Lower lobe of right lung (tissue), 2 donors: ENCODE measurements around the gene RGS7. TPM values are rescaled to one million over a fixed set of nuclear protein-coding genes. Genes with fewer than 3 reads are reported as not detected.
"Not testable (repeated sequence)": the region's sequence is repeated elsewhere in the genome, so short reads cannot be mapped to it uniquely, and the experiment has no call there.

Experiments
- ATAC-seq, 2 donors: fragments of 200-7000 bp; cut with Tn5 transposase; one replicate each; pipeline ENCODE4 v1.9.1; 2020 to 2022; ENCODE audit warnings: mild to moderate bottlenecking in 2 of 2, moderate library complexity in 2 of 2
- DNase-seq: peaks from one replicate; pipeline ENCODE4 v3.0.0-alpha.2; 2020
- H3K27ac ChIP-seq: fragments of 200-600 bp; one replicate; pipeline ENCODE4 v1.8.0; 2022
- H3K27me3 ChIP-seq: fragments of 200-600 bp; one replicate; pipeline ENCODE4 v1.8.0; 2022; ENCODE audit warnings: low read depth
- H3K36me3 ChIP-seq: fragments of 200-600 bp; one replicate; pipeline ENCODE4 v1.8.0; 2022; ENCODE audit warnings: mild to moderate bottlenecking
- H3K4me1 ChIP-seq: fragments of 200-600 bp; one replicate; pipeline ENCODE4 v1.8.0; 2022
- H3K4me3 ChIP-seq: fragments of 200-600 bp; one replicate; pipeline ENCODE4 v1.8.0; 2022; ENCODE audit warnings: mild to moderate bottlenecking
- H3K9me3 ChIP-seq: fragments of 200-600 bp; one replicate; pipeline ENCODE4 v1.8.0; 2022
- CTCF ChIP-seq: fragments of 200-600 bp; IDR thresholded peaks from one replicate; pipeline ENCODE4 v1.8.0; 2022; ENCODE audit warnings: antibody characterized with exemption, mild to moderate bottlenecking
- intact Hi-C: fragments of 100-400 bp; cut with DNase I; formaldehyde crosslinking; loops from one replicate; pipeline ENCODE4 v1.11.0; 2022
- total RNA-seq: library from RNA; stranded (reverse); fragmentation: NEBNext Ultra II Directional; extraction: Animal tissue kit (Norgen Biotek cat#: 25700); gene quantifications from one replicate; pipeline ENCODE4 v1.2.1, GENCODE V29; 2021
- donor health status: DM: no; HTN: yes; CAD: no; lungs with severe emphysema.

Gene RGS7
- total RNA-seq, 1 donor from 2014 or later = 0.21 TPM

GRCh38 chr1:241229711-241230110 lies 127.3 kb downstream of the RGS7 start:
- Histone ChIP-seq H3K27me3 (no peaks in the 10 kb centered on the region), H3K27ac (no peak overlapping the region), H3K9me3 (no peaks in the 10 kb centered on the region), H3K4me3 (no peak overlapping the region), H3K4me1 (no peaks in the 10 kb centered on the region), H3K36me3 (no peaks in the 10 kb centered on the region)
- intact Hi-C loops = no loop called here
- ATAC-seq (no peak), DNase-seq (no peak)
- no peak for TF ChIP-seq CTCF

GRCh38 chr1:241229216-241229615 lies 127.8 kb downstream of the RGS7 start:
- Histone ChIP-seq H3K27me3 (no peaks in the 10 kb centered on the region), H3K4me3 (no peak overlapping the region), H3K9me3 (no peaks in the 10 kb centered on the region), H3K27ac (no peak overlapping the region), H3K4me1 (no peaks in the 10 kb centered on the region), H3K36me3 (no peaks in the 10 kb centered on the region)
- no peak for TF ChIP-seq CTCF
- DNase-seq (no peak), ATAC-seq (peak in 1 of 2 donors; percentile 29)
- intact Hi-C loops = no loop called here

GRCh38 chr1:241228339-241228738 lies 128.7 kb downstream of the RGS7 start:
- no peak for DNase-seq
- Histone ChIP-seq H3K4me1 (no peaks in the 10 kb centered on the region), H3K27ac (no peak overlapping the region), H3K27me3 (no peaks in the 10 kb centered on the region), H3K36me3 (no peaks in the 10 kb centered on the region), H3K4me3 (no peak overlapping the region), H3K9me3 (peaks cover under 1% of the 10 kb centered on the region)
- intact Hi-C loops = no loop called here
- TF ChIP-seq CTCF = no peak
- ATAC-seq = no peak

GRCh38 chr1:241225741-241226140 lies 131.3 kb downstream of the RGS7 start:
- Histone ChIP-seq H3K9me3 (peaks cover 6% of the 10 kb centered on the region), H3K27ac (no peak overlapping the region), H3K4me3 (no peak overlapping the region), H3K27me3 (no peaks in the 10 kb centered on the region), H3K4me1 (no peaks in the 10 kb centered on the region), H3K36me3 (no peaks in the 10 kb centered on the region)
- DNase-seq = no peak
- peak; percentile 52 to 54 for ATAC-seq
- intact Hi-C loops = no loop called here
- TF ChIP-seq CTCF = no peak

- H3K27ac ChIP-seq, H3K4me3 ChIP-seq, DNase-seq, H3K9me3 ChIP-seq, intact Hi-C loops, ATAC-seq, H3K27me3 ChIP-seq, H3K36me3 ChIP-seq, H3K4me1 ChIP-seq: not testable (repeated sequence)
Measured at GRCh38 chr1:241224189-241224588, 132.8 kb downstream of the RGS7 start.

GRCh38 chr1:241222813-241223212 lies 134.2 kb downstream of the RGS7 start:
- H3K9me3 ChIP-seq, ATAC-seq, H3K27me3 ChIP-seq, DNase-seq, H3K4me3 ChIP-seq, H3K4me1 ChIP-seq, H3K36me3 ChIP-seq, H3K27ac ChIP-seq, intact Hi-C loops: not testable (repeated sequence)

- Histone ChIP-seq H3K9me3 (peaks cover 6% of the 10 kb centered on the region), H3K27me3 (no peaks in the 10 kb centered on the region), H3K4me3 (no peak overlapping the region), H3K4me1 (no peaks in the 10 kb centered on the region), H3K27ac (no peak overlapping the region), H3K36me3 (no peaks in the 10 kb centered on the region)
- DNase-seq = no peak
- no peak for ATAC-seq
- no peak for TF ChIP-seq CTCF
- intact Hi-C loops = no loop called here
Measured at GRCh38 chr1:241221319-241221718, 135.7 kb downstream of the RGS7 start.

- H3K36me3 ChIP-seq, DNase-seq, H3K9me3 ChIP-seq, H3K4me3 ChIP-seq, intact Hi-C loops, ATAC-seq, H3K27me3 ChIP-seq, H3K4me1 ChIP-seq, H3K27ac ChIP-seq: not testable (repeated sequence)
Measured at GRCh38 chr1:241220913-241221312, 136.1 kb downstream of the RGS7 start.
